SK-N-SH treated with all-trans-retinoic acid at 6 μM for 48 hours (cell line): ENCODE data around the gene C3orf70.

Source experiments
- ATAC-seq: fragments of 200-7000 bp; cut with Tn5 transposase; 3 replicates; pipeline ENCODE4 v1.9.1; 2020; ENCODE audit warnings: mild to moderate bottlenecking, moderate library complexity
- ARNTL ChIP-seq: fragments of 450-650 bp; formaldehyde crosslinking; IDR thresholded peaks from 2 replicates; pipeline ENCODE4 v1.5.0; 2020; ENCODE audit warnings: low read depth, mild to moderate bottlenecking, moderate library complexity, borderline replicate concordance
- BACH2 ChIP-seq: fragments of 250-450 bp; sonication (Bioruptor Pico); IDR thresholded peaks from 2 replicates; pipeline ENCODE4 v1.9.0; 2021; ENCODE audit warnings: mild to moderate bottlenecking, borderline replicate concordance
- CSDC2 ChIP-seq: fragments of 250-450 bp; sonication (Bioruptor Pico); IDR thresholded peaks from 2 replicates; pipeline ENCODE4 v1.5.0; 2020; ENCODE audit warnings: mild to moderate bottlenecking, moderate library complexity
- ESRRG ChIP-seq: fragments of 250-450 bp; sonication (Bioruptor Pico); IDR thresholded peaks from 2 replicates; pipeline ENCODE4 v1.6.1; 2021; ENCODE audit warnings: mild to moderate bottlenecking
- GLIS3 ChIP-seq: fragments of 250-450 bp; sonication (Bioruptor Pico); IDR thresholded peaks from 2 replicates; pipeline ENCODE4 v1.5.0; 2020; ENCODE audit warnings: mild to moderate bottlenecking, moderate library complexity
- ISL1 ChIP-seq: fragments of 250-450 bp; sonication (Bioruptor Pico); IDR thresholded peaks from 2 replicates; pipeline ENCODE4 v2.1.2; 2022; ENCODE audit warnings: mild to moderate bottlenecking, moderate library complexity
- OSR1 ChIP-seq: fragments of 250-450 bp; sonication (Bioruptor Pico); IDR thresholded peaks from 2 replicates; pipeline ENCODE4 v1.8.0; 2022; ENCODE audit warnings: moderate library complexity, mild to moderate bottlenecking, inconsistent platforms
- PATZ1 ChIP-seq: fragments of 250-450 bp; sonication (Bioruptor Pico); IDR thresholded peaks from 2 replicates; pipeline ENCODE4 v1.8.0; 2020; ENCODE audit warnings: mild to moderate bottlenecking, moderate library complexity, borderline replicate concordance
- PPARA ChIP-seq: fragments of 250-450 bp; sonication (Bioruptor Pico); IDR thresholded peaks from 2 replicates; pipeline ENCODE4 v1.5.0; 2020; ENCODE audit warnings: mild to moderate bottlenecking, borderline replicate concordance
- RARB ChIP-seq: fragments of 250-450 bp; sonication (Bioruptor Pico); IDR thresholded peaks from 2 replicates; pipeline ENCODE4 v1.8.0; 2021; ENCODE audit warnings: mild to moderate bottlenecking, moderate library complexity
- SNAI2 ChIP-seq: fragments of 250-450 bp; sonication (Bioruptor Pico); IDR thresholded peaks from 2 replicates; pipeline ENCODE4 v1.5.0; 2020; ENCODE audit warnings: mild to moderate bottlenecking, moderate library complexity
- TCF4 ChIP-seq: fragments of 250-450 bp; sonication (Bioruptor Pico); IDR thresholded peaks from 2 replicates; pipeline ENCODE4 v1.8.0; 2021; ENCODE audit warnings: mild to moderate bottlenecking, moderate library complexity, borderline replicate concordance
- TOX ChIP-seq: fragments of 250-450 bp; sonication (Bioruptor Pico); IDR thresholded peaks from 2 replicates; pipeline ENCODE4 v1.8.0; 2021; ENCODE audit warnings: mild to moderate bottlenecking, moderate library complexity, borderline replicate concordance
- ZC3H10 ChIP-seq: fragments of 250-450 bp; sonication (Bioruptor Pico); IDR thresholded peaks from 2 replicates; pipeline ENCODE4 v1.5.1; 2021; ENCODE audit warnings: mild to moderate bottlenecking, moderate library complexity
- ZFP3 ChIP-seq: fragments of 250-450 bp; sonication (Bioruptor Pico); IDR thresholded peaks from 2 replicates; pipeline ENCODE4 v1.5.0; 2020; ENCODE audit warnings: mild to moderate bottlenecking, moderate library complexity
- ZFP30 ChIP-seq: fragments of 450-650 bp; formaldehyde crosslinking; IDR thresholded peaks from 2 replicates; pipeline ENCODE4 v1.5.0; 2022; ENCODE audit warnings: mild to moderate bottlenecking, moderate library complexity
- ZNF565 ChIP-seq: fragments of 450-650 bp; formaldehyde crosslinking; conservative IDR thresholded peaks from 2 replicates; pipeline ENCODE4 v1.5.0; 2020; ENCODE audit warnings: low read depth, mild to moderate bottlenecking, moderate library complexity
- ZNF70 ChIP-seq: fragments of 450-650 bp; formaldehyde crosslinking; IDR thresholded peaks from 2 replicates; pipeline ENCODE4 v1.5.0; 2020; ENCODE audit warnings: mild to moderate bottlenecking, moderate library complexity
- TF ChIP-seq, protein P1 (sequence below): fragments of 250-450 bp; sonication (Bioruptor Pico); IDR thresholded peaks from 2 replicates; pipeline ENCODE4 v1.5.1; 2021; ENCODE audit warnings: mild to moderate bottlenecking, moderate library complexity
- TF ChIP-seq, protein P2 (sequence below): fragments of 250-450 bp; sonication (Bioruptor Pico); IDR thresholded peaks from 2 replicates; pipeline ENCODE4 v1.5.1; 2020; ENCODE audit warnings: low read depth, mild to moderate bottlenecking, moderate library complexity
- TF ChIP-seq, protein P3 (sequence below): fragments of 250-450 bp; sonication (Bioruptor Pico); IDR thresholded peaks from 2 replicates; pipeline ENCODE4 v1.5.0; 2020; ENCODE audit warnings: mild to moderate bottlenecking, moderate library complexity
- TF ChIP-seq, protein P4 (sequence below): fragments of 250-450 bp; sonication (Bioruptor Pico); IDR thresholded peaks from 2 replicates; pipeline ENCODE4 v1.8.0; 2021; ENCODE audit warnings: low read depth, mild to moderate bottlenecking, moderate library complexity, borderline replicate concordance

C3orf70 gene

GRCh38 chr3:185195652-185196051 lies 42.8 kb upstream of the C3orf70 start:
- no peak for TF ChIP-seq TOX
- TF ChIP-seq ZNF565 (CRISPR knock-in tag): no peak
- TF ChIP-seq, all 23 proteins: peak for 0
- ATAC-seq: no peak

- ATAC-seq: no peak
- TF ChIP-seq BACH2: no peak
- TF ChIP-seq ZNF565 (CRISPR knock-in tag): no peak
- TF ChIP-seq RARB (CRISPR knock-in tag): no peak
- no peak for TF ChIP-seq ESRRG (CRISPR knock-in tag)
- TF ChIP-seq, protein P1, sequence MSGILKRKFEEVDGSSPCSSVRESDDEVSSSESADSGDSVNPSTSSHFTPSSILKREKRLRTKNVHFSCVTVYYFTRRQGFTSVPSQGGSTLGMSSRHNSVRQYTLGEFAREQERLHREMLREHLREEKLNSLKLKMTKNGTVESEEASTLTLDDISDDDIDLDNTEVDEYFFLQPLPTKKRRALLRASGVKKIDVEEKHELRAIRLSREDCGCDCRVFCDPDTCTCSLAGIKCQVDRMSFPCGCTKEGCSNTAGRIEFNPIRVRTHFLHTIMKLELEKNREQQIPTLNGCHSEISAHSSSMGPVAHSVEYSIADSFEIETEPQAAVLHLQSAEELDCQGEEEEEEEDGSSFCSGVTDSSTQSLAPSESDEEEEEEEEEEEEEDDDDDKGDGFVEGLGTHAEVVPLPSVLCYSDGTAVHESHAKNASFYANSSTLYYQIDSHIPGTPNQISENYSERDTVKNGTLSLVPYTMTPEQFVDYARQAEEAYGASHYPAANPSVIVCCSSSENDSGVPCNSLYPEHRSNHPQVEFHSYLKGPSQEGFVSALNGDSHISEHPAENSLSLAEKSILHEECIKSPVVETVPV: no peak
- no peak for TF ChIP-seq ZFP30 (CRISPR knock-in tag)
- no peak for TF ChIP-seq OSR1 (CRISPR knock-in tag)
- TF ChIP-seq ISL1: no peak
- TF ChIP-seq TOX: no peak
- TF ChIP-seq CSDC2 (CRISPR knock-in tag): no peak
- no peak for TF ChIP-seq PPARA (CRISPR knock-in tag)
- TF ChIP-seq PATZ1 (CRISPR knock-in tag): no peak
- TF ChIP-seq, protein P2, sequence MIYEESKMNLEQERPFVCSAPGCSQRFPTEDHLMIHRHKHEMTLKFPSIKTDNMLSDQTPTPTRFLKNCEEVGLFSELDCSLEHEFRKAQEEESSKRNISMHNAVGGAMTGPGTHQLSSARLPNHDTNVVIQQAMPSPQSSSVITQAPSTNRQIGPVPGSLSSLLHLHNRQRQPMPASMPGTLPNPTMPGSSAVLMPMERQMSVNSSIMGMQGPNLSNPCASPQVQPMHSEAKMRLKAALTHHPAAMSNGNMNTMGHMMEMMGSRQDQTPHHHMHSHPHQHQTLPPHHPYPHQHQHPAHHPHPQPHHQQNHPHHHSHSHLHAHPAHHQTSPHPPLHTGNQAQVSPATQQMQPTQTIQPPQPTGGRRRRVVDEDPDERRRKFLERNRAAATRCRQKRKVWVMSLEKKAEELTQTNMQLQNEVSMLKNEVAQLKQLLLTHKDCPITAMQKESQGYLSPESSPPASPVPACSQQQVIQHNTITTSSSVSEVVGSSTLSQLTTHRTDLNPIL (CRISPR knock-in tag): no peak
- TF ChIP-seq, protein P3, sequence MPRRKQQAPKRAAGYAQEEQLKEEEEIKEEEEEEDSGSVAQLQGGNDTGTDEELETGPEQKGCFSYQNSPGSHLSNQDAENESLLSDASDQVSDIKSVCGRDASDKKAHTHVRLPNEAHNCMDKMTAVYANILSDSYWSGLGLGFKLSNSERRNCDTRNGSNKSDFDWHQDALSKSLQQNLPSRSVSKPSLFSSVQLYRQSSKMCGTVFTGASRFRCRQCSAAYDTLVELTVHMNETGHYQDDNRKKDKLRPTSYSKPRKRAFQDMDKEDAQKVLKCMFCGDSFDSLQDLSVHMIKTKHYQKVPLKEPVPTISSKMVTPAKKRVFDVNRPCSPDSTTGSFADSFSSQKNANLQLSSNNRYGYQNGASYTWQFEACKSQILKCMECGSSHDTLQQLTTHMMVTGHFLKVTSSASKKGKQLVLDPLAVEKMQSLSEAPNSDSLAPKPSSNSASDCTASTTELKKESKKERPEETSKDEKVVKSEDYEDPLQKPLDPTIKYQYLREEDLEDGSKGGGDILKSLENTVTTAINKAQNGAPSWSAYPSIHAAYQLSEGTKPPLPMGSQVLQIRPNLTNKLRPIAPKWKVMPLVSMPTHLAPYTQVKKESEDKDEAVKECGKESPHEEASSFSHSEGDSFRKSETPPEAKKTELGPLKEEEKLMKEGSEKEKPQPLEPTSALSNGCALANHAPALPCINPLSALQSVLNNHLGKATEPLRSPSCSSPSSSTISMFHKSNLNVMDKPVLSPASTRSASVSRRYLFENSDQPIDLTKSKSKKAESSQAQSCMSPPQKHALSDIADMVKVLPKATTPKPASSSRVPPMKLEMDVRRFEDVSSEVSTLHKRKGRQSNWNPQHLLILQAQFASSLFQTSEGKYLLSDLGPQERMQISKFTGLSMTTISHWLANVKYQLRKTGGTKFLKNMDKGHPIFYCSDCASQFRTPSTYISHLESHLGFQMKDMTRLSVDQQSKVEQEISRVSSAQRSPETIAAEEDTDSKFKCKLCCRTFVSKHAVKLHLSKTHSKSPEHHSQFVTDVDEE (CRISPR knock-in tag): no peak
Measured at GRCh38 chr3:185188816-185189215, 36.0 kb upstream of the C3orf70 start.

- TF ChIP-seq GLIS3 (CRISPR knock-in tag): no peak
- TF ChIP-seq, protein P4, sequence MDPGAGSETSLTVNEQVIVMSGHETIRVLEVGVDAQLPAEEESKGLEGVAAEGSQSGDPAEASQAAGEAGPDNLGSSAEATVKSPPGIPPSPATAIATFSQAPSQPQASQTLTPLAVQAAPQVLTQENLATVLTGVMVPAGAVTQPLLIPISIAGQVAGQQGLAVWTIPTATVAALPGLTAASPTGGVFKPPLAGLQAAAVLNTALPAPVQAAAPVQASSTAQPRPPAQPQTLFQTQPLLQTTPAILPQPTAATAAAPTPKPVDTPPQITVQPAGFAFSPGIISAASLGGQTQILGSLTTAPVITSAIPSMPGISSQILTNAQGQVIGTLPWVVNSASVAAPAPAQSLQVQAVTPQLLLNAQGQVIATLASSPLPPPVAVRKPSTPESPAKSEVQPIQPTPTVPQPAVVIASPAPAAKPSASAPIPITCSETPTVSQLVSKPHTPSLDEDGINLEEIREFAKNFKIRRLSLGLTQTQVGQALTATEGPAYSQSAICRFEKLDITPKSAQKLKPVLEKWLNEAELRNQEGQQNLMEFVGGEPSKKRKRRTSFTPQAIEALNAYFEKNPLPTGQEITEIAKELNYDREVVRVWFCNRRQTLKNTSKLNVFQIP (CRISPR knock-in tag): no peak
- no peak for TF ChIP-seq PPARA (CRISPR knock-in tag)
- TF ChIP-seq ZC3H10: no peak
- ATAC-seq: no peak
Measured at GRCh38 chr3:185187391-185187790, 34.5 kb upstream of the C3orf70 start.

GRCh38 chr3:185176750-185177359 lies 24.0 kb upstream of the C3orf70 start:
- peak; percentile 61; the same call in 2 of the 3 replicates for ATAC-seq
- TF ChIP-seq GLIS3 (CRISPR knock-in tag): no peak
- no peak for TF ChIP-seq ZC3H10
- no peak for TF ChIP-seq TOX
- TF ChIP-seq TCF4 (CRISPR knock-in tag): no peak
- TF ChIP-seq ISL1: no peak
- no peak for TF ChIP-seq ESRRG (CRISPR knock-in tag)
- TF ChIP-seq ZNF565 (CRISPR knock-in tag): no peak
- no peak for TF ChIP-seq PPARA (CRISPR knock-in tag)
- no peak for TF ChIP-seq ARNTL (CRISPR knock-in tag)
- TF ChIP-seq, protein P4 (CRISPR knock-in tag): no peak
- TF ChIP-seq ZFP3 (CRISPR knock-in tag): no peak
- TF ChIP-seq, protein P2 (CRISPR knock-in tag): no peak
- no peak for TF ChIP-seq CSDC2 (CRISPR knock-in tag)
- no peak for TF ChIP-seq SNAI2
- TF ChIP-seq ZFP30 (CRISPR knock-in tag): no peak
- TF ChIP-seq ZNF70 (CRISPR knock-in tag): no peak
